ENCODE data around the gene IQCK.

Gene IQCK

DNA sequence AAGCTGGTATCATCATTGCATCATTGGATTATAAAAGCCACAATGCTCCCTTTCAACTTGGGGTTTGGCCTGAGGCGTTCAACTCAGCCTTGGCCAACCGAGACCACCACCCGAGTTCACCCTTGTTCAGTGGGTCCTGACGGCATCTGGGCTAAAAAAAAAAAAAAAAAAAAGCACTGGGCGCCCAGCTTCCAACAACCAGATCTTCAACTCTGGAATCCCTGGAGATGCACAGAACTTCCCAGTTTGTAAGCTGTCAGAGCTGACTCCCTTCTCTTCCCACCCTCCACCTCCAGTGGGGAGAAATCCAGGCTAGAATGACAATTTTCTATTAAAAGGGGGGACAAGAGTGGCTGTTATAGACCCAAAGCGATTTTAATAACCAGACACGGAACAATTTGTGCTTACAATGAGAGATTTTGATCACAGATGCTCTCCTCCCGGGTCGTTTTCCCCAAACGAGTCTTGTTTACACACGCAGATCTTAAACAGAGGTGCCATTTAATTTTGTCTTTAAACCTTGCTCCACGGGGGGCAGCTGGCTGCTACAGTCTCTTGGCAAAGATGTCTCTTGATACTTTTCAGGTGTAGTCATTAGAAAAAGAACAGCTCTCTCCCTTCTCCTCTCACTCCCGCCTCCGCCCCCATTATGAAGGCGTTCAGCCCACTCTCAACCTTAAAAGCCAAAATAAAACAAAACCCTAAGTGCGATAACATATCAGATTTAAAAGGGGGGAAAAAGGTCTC lies 139.7 kb downstream of the IQCK start:
- Histone ChIP-seq H3K27me3 (ENCODE audit: control insufficient read depth in 1 of 2, insufficient read depth in 1 of 2, low read length in 2 of 2) (no peaks in the 10 kb centered on the region), H4K91ac (ENCODE audit: low read length) (no peak overlapping the region)

DNA sequence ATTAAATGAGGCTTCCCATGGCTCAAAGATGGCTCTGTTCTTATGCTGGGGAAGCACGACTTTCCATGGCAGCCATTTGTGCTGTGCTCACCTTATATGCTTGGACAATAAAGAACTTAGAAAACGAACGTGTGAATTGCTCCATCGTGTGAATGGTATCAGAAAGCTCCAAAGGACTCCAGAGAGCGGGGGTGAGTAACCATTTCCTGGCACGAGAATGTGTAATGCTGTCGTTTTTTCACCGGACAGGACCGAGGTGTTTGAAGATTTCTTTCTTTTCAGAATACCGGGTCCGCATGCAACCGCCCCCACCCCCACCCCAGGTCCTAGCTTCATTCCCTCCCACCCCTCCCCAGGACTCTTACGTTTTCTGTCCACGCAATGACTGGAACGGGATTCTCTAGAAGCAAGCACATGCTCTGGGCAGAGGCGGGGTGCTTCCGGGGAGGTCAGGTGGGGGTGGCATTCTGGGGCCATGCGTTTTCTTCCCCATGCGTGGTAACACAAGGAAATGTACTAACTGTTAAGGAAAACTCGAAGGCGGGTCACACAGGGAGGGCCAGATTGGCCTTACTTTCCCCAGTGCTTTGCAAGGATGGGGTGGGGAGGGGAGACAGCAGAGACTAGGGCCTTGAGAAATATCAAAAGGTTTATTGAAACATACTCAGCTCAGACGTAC lies 140.4 kb downstream of the IQCK start:
- Histone ChIP-seq H2AK5ac (ENCODE audit: low read length, severe bottlenecking) (no peak overlapping the region), H2BK12ac (ENCODE audit: low read length in 2 of 2) (no peak overlapping the region), H3K27ac (ENCODE audit: low read length, poor library complexity, severe bottlenecking) (no peak overlapping the region), H4K91ac (ENCODE audit: low read length) (no peak overlapping the region), H3K18ac (ENCODE audit: low read depth in 1 of 2, low read length in 2 of 2) (no peak overlapping the region), H3K4me3 (ENCODE audit: insufficient read depth in 1 of 2, low read depth in 1 of 2, low read length in 2 of 2) (no peak overlapping the region), H3K27me3 (ENCODE audit: control insufficient read depth in 1 of 2, insufficient read depth in 1 of 2, low read length in 2 of 2) (no peaks in the 10 kb centered on the region), H2BK5ac (ENCODE audit: low read depth, low read length, poor library complexity, severe bottlenecking) (no peak overlapping the region), H2BK120ac (ENCODE audit: low read depth, low read length) (no peak overlapping the region), H2BK15ac (ENCODE audit: low read depth, poor library complexity, severe bottlenecking) (no peak overlapping the region), H3K4ac (ENCODE audit: low read depth in 1 of 2, low read length in 2 of 2) (no peak overlapping the region), H3K4me1 (ENCODE audit: control insufficient read depth, insufficient read depth, low read depth, low read length) (peaks cover 1% of the 10 kb centered on the region), H3K9me3 (ENCODE audit: control insufficient read depth, low read length) (no peaks in the 10 kb centered on the region), H3K4me2 (ENCODE audit: low read length, poor library complexity, severe bottlenecking) (no peak overlapping the region), H3K79me1 (replicated peaks; ENCODE audit: low read length, poor library complexity, severe bottlenecking) (peaks cover 1% of the 10 kb centered on the region), H4K8ac (ENCODE audit: low read length) (no peak overlapping the region), H2AFZ (ENCODE audit: low read depth, low read length) (no peak overlapping the region), H3K14ac (ENCODE audit: low read length in 2 of 2) (no peak overlapping the region), H3K23ac (ENCODE audit: low read length in 2 of 2) (no peak overlapping the region), H3K36me3 (ENCODE audit: control insufficient read depth in 1 of 2, insufficient read depth in 2 of 2, low read depth in 1 of 2, low read length in 2 of 2) (peaks cover 15 to 28% of the 10 kb centered on the region in 2 experiments), H3K9ac (ENCODE audit: low read length) (no peak overlapping the region)
- 90% methylated on average over 21 of the region's 22 CpGs for WGBS
- DNase-seq = no peak

More for the DNA sequence above, 139.7 kb downstream of the IQCK start:
- Histone ChIP-seq H2BK5ac (ENCODE audit: low read depth, low read length, poor library complexity, severe bottlenecking) (no peak overlapping the region), H3K23ac (ENCODE audit: low read length in 2 of 2) (no peak overlapping the region), H3K18ac (ENCODE audit: low read depth in 1 of 2, low read length in 2 of 2) (no peak overlapping the region), H4K8ac (ENCODE audit: low read length) (no peak overlapping the region), H3K4ac (ENCODE audit: low read depth in 1 of 2, low read length in 2 of 2) (no peak overlapping the region), H3K14ac (ENCODE audit: low read length in 2 of 2) (no peak overlapping the region), H2AFZ (ENCODE audit: low read depth, low read length) (no peak overlapping the region), H3K79me1 (replicated peaks; ENCODE audit: low read length, poor library complexity, severe bottlenecking) (peaks cover 1% of the 10 kb centered on the region), H3K27ac (ENCODE audit: low read length, poor library complexity, severe bottlenecking) (no peak overlapping the region), H3K4me2 (ENCODE audit: low read length, poor library complexity, severe bottlenecking) (no peak overlapping the region), H2BK15ac (ENCODE audit: low read depth, poor library complexity, severe bottlenecking) (no peak overlapping the region), H2AK5ac (ENCODE audit: low read length, severe bottlenecking) (no peak overlapping the region), H3K4me3 (ENCODE audit: insufficient read depth in 1 of 2, low read depth in 1 of 2, low read length in 2 of 2) (no peak overlapping the region), H2BK12ac (ENCODE audit: low read length in 2 of 2) (no peak overlapping the region), H3K4me1 (ENCODE audit: control insufficient read depth, insufficient read depth, low read depth, low read length) (peaks cover 1% of the 10 kb centered on the region), H3K36me3 (ENCODE audit: control insufficient read depth in 1 of 2, insufficient read depth in 2 of 2, low read depth in 1 of 2, low read length in 2 of 2) (peaks cover 15 to 28% of the 10 kb centered on the region in 2 experiments), H3K9ac (ENCODE audit: low read length) (no peak overlapping the region), H2BK120ac (ENCODE audit: low read depth, low read length) (no peak overlapping the region), H3K9me3 (ENCODE audit: control insufficient read depth, low read length) (no peaks in the 10 kb centered on the region)
- WGBS = 79% methylated on average over 15 of the region's 16 CpGs
- DNase-seq = no peak

DNA sequence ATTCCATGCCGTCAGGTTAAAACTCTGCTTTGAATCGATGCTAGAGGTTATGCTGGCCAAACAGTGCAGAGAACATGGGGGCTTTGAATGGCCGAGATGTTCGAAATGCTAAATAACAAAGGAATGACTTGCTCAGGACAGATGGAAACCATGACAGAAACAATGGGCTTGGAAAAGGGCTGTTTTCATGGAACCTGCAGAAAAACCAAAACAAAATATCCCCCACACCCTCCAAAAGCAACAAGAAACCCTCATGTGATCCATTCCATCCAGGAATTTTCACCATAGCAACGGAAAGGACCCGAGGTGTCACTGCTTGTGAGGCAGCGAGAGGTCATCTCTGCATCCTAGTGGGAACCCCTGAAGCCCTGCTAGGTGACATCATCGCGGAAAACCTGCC lies 141.1 kb downstream of the IQCK start:
- H4K91ac ChIP-seq (ENCODE audit: low read length) = no peak overlapping the region
- no peak overlapping the region for H2AFZ ChIP-seq (ENCODE audit: low read depth, low read length)
- no peak overlapping the region for H3K4me3 ChIP-seq (ENCODE audit: insufficient read depth in 1 of 2, low read depth in 1 of 2, low read length in 2 of 2)
- no peak overlapping the region for H2BK12ac ChIP-seq (ENCODE audit: low read length in 2 of 2)
- no peak overlapping the region for H3K14ac ChIP-seq (ENCODE audit: low read length in 2 of 2)
- H2AK5ac ChIP-seq (ENCODE audit: low read length, severe bottlenecking) = peak overlapping the region; percentile 17
- H3K9ac ChIP-seq (ENCODE audit: low read length) = no peak overlapping the region
- H3K18ac ChIP-seq (ENCODE audit: low read depth in 1 of 2, low read length in 2 of 2) = no peak overlapping the region
- no peaks in the 10 kb centered on the region for H3K27me3 ChIP-seq (ENCODE audit: control insufficient read depth in 1 of 2, insufficient read depth in 1 of 2, low read length in 2 of 2)
- H3K27ac ChIP-seq (ENCODE audit: low read length, poor library complexity, severe bottlenecking) = no peak overlapping the region
- no peak overlapping the region for H2BK15ac ChIP-seq (ENCODE audit: low read depth, poor library complexity, severe bottlenecking)
- H4K8ac ChIP-seq (ENCODE audit: low read length) = no peak overlapping the region
- no peak overlapping the region for H3K4me2 ChIP-seq (ENCODE audit: low read length, poor library complexity, severe bottlenecking)
- no peak overlapping the region for H3K4ac ChIP-seq (ENCODE audit: low read depth in 1 of 2, low read length in 2 of 2)
- no peak overlapping the region for H3K23ac ChIP-seq (ENCODE audit: low read length in 2 of 2)
- no peak overlapping the region for H2BK120ac ChIP-seq (ENCODE audit: low read depth, low read length)
- no peak for DNase-seq
- no peak overlapping the region for H2BK5ac ChIP-seq (ENCODE audit: low read depth, low read length, poor library complexity, severe bottlenecking)
- peaks cover 1% of the 10 kb centered on the region for H3K79me1 ChIP-seq (replicated peaks; ENCODE audit: low read length, poor library complexity, severe bottlenecking)
- WGBS = 90% methylated on average over 9 of the region's 9 CpGs
- H3K9me3 ChIP-seq (ENCODE audit: control insufficient read depth, low read length) = no peaks in the 10 kb centered on the region
- H3K4me1 ChIP-seq (ENCODE audit: control insufficient read depth, insufficient read depth, low read depth, low read length) = peaks cover 1% of the 10 kb centered on the region
- H3K36me3 ChIP-seq (ENCODE audit: control insufficient read depth in 1 of 2, insufficient read depth in 2 of 2, low read depth in 1 of 2, low read length in 2 of 2) = peaks cover 15 to 28% of the 10 kb centered on the region in 2 experiments

DNA sequence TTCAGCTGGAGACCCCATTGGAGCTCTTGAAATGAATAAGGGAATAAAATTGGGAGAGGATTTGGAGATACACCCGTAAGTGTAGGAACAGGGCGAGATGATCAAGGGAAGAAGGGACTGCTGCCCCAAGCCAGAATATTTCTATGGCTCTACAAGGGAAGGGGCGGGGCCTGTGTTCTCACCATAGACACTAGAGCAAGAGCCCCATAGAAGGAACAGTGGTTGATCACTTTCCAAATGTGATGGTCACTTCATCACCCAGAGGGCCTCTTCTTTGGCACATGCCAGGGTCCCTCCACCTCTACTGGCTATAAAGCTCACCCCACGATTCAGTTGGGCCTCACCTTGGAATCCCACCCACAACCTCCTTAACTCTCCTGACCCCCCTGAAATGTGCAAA lies 141.5 kb downstream of the IQCK start:
- Histone ChIP-seq H4K91ac (ENCODE audit: low read length) (no peak overlapping the region), H4K8ac (ENCODE audit: low read length) (no peak overlapping the region), H3K4ac (ENCODE audit: low read depth in 1 of 2, low read length in 2 of 2) (no peak overlapping the region), H2AK5ac (ENCODE audit: low read length, severe bottlenecking) (peak overlapping the region; percentile 30), H3K9ac (ENCODE audit: low read length) (no peak overlapping the region), H3K4me1 (ENCODE audit: control insufficient read depth, insufficient read depth, low read depth, low read length) (peaks cover 1% of the 10 kb centered on the region), H3K4me3 (ENCODE audit: insufficient read depth in 1 of 2, low read depth in 1 of 2, low read length in 2 of 2) (no peak overlapping the region), H3K18ac (ENCODE audit: low read depth in 1 of 2, low read length in 2 of 2) (no peak overlapping the region), H2BK15ac (ENCODE audit: low read depth, poor library complexity, severe bottlenecking) (no peak overlapping the region), H3K23ac (ENCODE audit: low read length in 2 of 2) (no peak overlapping the region), H3K79me1 (replicated peaks; ENCODE audit: low read length, poor library complexity, severe bottlenecking) (peaks cover 1% of the 10 kb centered on the region), H3K27ac (ENCODE audit: low read length, poor library complexity, severe bottlenecking) (no peak overlapping the region), H3K4me2 (ENCODE audit: low read length, poor library complexity, severe bottlenecking) (no peak overlapping the region), H2BK120ac (ENCODE audit: low read depth, low read length) (no peak overlapping the region), H2BK12ac (ENCODE audit: low read length in 2 of 2) (no peak overlapping the region), H2AFZ (ENCODE audit: low read depth, low read length) (no peak overlapping the region), H3K27me3 (ENCODE audit: control insufficient read depth in 1 of 2, insufficient read depth in 1 of 2, low read length in 2 of 2) (no peaks in the 10 kb centered on the region), H3K9me3 (ENCODE audit: control insufficient read depth, low read length) (no peaks in the 10 kb centered on the region), H2BK5ac (ENCODE audit: low read depth, low read length, poor library complexity, severe bottlenecking) (no peak overlapping the region), H3K14ac (ENCODE audit: low read length in 2 of 2) (no peak overlapping the region), H3K36me3 (ENCODE audit: control insufficient read depth in 1 of 2, insufficient read depth in 2 of 2, low read depth in 1 of 2, low read length in 2 of 2) (peaks cover 15 to 28% of the 10 kb centered on the region in 2 experiments)
- WGBS = 100% methylated on average over 4 of the region's 4 CpGs
- no peak for DNase-seq

All from mesenchymal stem cell (in vitro differentiated cells and primary cell).